Measurements from ENCODE around the gene GATB.

DNA sequence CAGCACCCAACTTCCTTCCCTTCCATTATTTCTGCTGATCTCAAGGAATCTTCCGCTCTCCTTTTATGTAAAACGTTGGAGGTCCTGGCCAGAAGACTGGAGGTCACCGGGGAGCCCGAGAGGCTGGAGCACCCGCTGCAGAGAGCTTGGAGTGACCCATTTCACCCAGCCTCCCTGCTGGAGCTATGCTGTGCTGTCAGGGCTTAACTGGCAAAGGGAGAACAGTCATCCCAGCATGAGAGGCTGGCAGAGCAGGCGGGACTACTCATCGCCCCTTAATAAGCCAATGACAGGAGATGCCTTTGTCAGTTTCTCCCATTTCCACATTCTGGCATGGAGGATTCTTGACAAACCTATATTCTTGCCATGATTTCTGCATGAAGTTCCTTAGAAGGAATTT is 98.9 kb downstream of the GATB start:
- TF ChIP-seq, protein P1, sequence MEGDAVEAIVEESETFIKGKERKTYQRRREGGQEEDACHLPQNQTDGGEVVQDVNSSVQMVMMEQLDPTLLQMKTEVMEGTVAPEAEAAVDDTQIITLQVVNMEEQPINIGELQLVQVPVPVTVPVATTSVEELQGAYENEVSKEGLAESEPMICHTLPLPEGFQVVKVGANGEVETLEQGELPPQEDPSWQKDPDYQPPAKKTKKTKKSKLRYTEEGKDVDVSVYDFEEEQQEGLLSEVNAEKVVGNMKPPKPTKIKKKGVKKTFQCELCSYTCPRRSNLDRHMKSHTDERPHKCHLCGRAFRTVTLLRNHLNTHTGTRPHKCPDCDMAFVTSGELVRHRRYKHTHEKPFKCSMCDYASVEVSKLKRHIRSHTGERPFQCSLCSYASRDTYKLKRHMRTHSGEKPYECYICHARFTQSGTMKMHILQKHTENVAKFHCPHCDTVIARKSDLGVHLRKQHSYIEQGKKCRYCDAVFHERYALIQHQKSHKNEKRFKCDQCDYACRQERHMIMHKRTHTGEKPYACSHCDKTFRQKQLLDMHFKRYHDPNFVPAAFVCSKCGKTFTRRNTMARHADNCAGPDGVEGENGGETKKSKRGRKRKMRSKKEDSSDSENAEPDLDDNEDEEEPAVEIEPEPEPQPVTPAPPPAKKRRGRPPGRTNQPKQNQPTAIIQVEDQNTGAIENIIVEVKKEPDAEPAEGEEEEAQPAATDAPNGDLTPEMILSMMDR (IDR thresholded peaks at IDR 0.05 in 4 of 5, conservative IDR thresholded peaks at IDR 0.05 in 1 of 5), result no peak
- peak in 1 of 2 donors; percentile 17 for TF ChIP-seq POLR2A (IDR thresholded peaks at IDR 0.05)

All from gastrocnemius medialis (tissue), 4 donors.